DLD1 (cell line): ENCODE results near the gene RAET1G.
"Not testable (repeated sequence)": the region's sequence is repeated elsewhere in the genome, so short reads cannot be mapped to it uniquely, and the experiment has no call there.

Experiments
- in situ Hi-C: cut with HindIII; loops from 2 replicates; pipeline ENCODE4 v1.10.0; 2017; ENCODE audit warnings: low sequenced_read_pairs

RAET1G gene

GRCh38 chr6:149922642-149923326, at the start of gene RAET1G:
RAET1G (minus strand) TSS chr6:149923121; CDS start chr6:149923010, 111 bp downstream.
- in situ Hi-C loops: no loop called here

GRCh38 chr6:149969635-149970034, 46.7 kb upstream of the RAET1G start:
- in situ Hi-C loops: no loop called here

- in situ Hi-C loops: not testable (repeated sequence)
Measured at GRCh38 chr6:149968909-149969308, 46.0 kb upstream of the RAET1G start.

DNA sequence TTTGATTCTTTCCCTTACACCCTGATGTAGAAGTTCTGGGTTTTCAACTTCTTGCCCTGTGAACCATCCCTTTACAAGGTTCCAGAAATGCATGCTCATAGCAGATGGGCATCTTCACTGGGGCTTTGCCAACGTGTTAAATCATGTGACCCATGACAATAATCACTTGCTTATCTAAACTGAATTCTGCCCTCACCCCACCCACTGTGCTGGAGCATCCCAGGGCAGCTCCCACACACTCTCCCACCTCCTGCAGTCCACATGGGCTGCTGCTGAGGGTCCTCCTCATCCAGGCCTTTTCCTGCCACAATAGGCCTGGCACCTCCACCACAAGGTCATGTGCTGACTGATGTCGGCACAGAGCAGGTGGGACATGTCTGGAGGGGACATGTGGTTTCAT, 45.1 kb upstream of the RAET1G start:
- in situ Hi-C loops: not testable (repeated sequence)

- in situ Hi-C loops: no loop called here
Measured at GRCh38 chr6:149967591-149967990, 44.7 kb upstream of the RAET1G start.

DNA sequence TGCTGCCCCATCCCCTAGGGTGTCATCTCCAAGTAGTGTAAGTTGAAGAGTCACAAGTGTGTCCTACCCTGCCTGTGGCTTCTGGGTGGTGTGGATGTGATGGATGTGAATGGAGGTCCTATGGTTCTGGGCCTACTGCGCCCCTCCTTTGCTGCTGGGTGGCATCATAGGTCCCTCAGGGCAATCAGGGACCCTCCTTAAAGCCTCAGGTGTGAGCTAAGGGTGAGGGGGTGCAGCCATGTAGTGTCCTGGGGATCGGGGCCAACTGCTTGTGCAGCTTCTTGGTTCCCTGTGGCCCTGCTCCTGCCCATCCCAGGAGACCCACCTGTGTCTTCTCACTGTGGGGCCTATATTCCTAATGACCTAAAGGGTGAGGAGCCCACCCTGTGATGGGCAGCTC, 43.4 kb upstream of the RAET1G start:
- in situ Hi-C loops: not testable (repeated sequence)

GRCh38 chr6:149965194-149966020, 42.5 kb upstream of the RAET1G start:
- in situ Hi-C loops: no loop called here

GRCh38 chr6:149964308-149965193, 41.6 kb upstream of the RAET1G start:
- in situ Hi-C loops: no loop called here

DNA sequence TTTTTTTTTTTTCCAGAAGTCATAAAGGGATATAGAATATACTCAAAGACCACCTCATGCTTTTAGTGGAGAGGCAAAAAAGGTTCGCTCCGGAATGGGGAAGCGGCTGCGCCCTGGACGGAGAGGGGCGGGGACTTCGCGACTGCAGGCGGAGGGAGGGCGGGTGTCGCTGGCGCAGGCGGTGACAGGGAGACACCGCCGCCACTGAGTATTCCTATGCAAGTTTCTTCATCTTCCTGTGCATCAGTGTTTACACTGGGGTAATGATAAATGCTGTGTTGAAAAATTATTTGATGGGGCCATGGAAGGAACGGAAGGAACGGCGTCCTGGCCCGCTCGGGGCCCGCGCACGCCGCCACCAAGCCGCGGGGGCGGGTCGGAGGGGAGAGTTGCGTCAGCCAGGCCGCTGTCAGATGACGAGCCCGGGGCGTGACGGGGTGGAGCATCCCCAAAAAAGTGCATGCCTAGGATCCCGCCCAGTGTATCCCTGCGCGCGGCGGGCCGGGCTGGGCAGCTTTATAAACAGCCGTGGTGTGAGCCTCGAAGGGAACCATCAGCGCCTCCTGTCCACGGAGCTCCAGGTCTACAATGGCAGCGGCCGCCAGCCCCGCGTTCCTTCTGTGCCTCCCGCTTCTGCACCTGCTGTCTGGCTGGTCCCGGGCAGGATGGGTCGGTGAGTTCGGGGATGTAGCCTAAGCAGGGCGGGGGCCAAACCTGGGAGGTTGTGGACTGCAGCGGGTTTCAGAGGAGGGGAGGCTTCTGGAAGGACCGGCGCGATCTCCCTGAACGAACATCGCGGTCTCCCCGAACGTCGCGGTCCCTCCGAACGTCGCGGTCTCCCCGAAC, 40.8 kb upstream of the RAET1G start, which contains the start of gene ULBP1:
ULBP1 (plus strand) TSS at position 482 of the 846 bp plus-strand sequence; CDS start at position 589, 107 bp downstream.
- in situ Hi-C loops: no loop called here

DNA sequence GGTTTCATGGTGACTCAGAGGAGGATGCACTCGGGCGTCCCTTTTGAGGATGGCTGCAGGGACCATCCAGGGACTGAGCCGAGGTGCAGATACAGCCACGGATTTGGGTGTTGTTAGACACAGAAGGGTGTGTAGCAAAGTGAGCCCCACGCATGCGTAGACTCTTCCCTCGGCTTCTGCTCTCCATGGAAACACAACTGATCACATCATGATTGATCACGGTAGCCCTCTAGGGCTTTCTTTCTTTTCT, 40.2 kb upstream of the RAET1G start:
- in situ Hi-C loops: no loop called here

DNA sequence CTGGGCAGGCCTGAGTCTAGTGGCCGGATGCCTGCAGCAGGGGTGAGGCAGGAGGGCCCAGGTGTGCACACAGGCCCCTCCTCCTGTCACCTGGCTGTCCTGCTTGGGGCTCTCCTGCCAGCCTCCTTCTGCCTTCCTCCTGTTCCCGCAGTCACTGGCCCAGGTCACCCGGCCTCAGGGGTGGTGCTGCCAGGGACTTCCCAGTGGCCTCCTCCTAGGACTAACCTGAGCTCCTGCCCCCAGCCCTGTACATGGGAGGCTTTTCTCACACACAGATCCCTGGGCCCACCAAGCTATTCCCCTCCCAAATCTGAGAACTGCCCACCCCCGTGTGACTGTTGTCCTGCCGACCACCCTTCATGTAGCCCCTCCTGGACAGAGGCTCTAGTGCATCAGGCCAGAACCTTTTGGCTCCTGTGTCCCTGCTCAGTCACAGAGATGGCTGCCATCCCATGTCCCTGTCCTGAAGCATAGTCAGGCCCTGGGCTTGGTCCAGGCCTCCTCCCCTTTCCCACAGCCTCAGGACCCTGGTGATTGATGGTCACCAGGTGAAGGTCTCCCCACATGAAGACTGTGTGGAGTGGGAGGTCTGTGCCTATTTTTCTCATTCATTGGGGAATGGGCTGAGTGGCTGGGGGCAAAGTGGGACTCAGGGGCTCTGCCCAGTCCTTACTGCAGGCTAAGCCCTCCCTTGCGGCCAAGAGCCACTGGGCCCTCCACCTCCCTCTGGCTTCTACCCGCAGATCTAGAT, 39.7 kb upstream of the RAET1G start:
- in situ Hi-C loops: no loop called here

- in situ Hi-C loops: no loop called here
Measured at GRCh38 chr6:149961728-149962425, 39.0 kb upstream of the RAET1G start.

- in situ Hi-C loops: no loop called here
Measured at GRCh38 chr6:149960488-149960887, 37.6 kb upstream of the RAET1G start.

DNA sequence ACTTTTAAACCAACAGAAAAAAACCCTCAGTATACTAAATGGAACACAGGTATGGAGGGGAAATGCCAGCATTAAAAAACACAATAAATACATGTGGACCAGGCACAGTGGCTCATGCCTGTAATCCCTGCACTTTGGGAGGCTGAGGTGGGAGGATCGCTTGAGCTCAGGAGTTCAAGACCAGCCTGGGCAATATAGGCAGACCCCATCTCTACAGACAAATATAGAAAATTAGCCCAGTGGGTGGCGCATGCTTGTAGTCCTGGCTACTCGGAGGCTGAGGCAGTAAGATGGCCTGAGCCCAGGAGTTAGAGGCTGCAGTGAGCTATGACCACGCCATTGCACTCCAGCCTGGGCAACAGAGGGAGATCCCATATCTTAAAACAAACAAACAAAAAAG, 36.9 kb upstream of the RAET1G start:
- in situ Hi-C loops: not testable (repeated sequence)

DNA sequence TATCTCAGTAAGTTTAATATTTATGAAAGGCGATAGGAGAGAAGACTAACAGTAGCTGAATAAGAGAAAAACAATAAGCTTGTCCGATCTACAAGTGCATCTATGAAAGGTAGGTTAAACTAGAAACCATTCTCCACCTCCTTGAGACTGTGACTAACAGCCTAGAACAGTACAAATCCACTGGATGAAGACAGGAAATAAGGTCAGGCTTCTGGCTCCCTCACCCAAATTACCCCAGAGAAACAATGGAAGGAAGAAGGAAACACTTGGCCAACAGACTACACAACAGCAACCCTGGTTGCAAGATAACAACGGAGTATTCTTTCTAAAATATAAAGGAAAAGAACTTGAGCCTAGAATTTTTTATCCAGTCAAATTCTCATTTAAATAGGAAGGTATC, 35.2 kb upstream of the RAET1G start:
- in situ Hi-C loops: not testable (repeated sequence)

DNA sequence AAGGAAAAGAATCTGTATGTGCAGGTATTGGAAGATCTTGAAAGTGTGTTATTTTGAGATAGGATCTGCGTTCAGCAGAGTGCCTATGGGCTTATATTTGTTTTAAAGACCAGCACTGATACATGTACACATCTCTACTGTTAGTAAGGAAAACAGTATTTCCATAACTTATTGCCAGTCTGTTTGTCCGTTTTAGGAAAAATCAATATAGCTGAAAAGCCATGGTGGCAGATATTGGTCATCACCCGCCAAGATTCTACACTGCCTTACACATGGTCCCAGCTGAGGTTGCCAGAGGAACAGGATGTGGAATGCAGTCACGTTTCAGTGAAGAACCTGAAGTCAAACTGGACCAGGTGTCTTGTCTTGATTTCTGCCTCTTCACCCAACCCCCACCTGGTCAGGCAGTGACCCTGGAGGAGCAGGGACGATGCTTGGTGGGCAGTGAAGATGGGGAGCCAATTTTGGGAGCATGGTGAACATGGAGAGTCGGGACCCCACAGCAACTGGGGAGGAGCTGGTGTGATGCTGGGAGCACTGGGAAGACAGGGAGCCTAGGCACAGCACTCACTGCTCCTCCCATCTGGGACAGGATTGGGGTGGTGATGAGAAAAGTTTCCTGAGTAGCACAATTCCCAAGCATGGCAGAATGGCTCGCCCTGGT, 32.9 kb upstream of the RAET1G start:
- in situ Hi-C loops: not testable (repeated sequence)

DNA sequence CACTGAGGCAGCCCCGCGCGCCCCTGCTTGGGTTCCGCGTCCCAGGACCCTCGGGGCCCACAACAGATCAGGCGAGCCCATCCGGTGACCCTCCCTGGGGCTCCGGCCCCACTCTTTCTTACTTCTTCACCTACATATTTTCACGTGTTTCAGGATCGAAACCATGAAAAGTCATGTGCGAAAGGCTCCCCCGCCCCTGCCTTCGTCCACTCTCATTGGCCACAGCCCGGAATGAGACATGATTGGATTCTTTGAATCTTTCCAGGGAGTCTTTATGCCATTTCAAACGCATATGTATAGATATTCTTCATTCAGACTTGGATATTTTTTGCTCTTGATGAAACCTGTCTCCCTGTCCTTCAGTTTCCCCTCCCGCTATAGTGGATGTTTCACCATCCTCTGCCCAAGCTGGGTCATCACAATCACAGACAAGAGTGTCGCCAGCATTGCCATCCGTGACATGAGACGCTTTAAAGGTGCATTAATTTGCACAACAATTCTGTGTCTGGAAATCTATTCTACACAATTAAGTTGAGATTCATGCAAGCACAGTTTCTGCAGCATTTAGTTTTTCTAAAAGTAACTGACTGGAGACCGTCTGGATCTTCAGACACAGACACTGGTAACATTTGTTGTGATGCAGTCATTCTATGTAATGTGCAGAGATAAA, 32.2 kb upstream of the RAET1G start:
- in situ Hi-C loops: not testable (repeated sequence)

DNA sequence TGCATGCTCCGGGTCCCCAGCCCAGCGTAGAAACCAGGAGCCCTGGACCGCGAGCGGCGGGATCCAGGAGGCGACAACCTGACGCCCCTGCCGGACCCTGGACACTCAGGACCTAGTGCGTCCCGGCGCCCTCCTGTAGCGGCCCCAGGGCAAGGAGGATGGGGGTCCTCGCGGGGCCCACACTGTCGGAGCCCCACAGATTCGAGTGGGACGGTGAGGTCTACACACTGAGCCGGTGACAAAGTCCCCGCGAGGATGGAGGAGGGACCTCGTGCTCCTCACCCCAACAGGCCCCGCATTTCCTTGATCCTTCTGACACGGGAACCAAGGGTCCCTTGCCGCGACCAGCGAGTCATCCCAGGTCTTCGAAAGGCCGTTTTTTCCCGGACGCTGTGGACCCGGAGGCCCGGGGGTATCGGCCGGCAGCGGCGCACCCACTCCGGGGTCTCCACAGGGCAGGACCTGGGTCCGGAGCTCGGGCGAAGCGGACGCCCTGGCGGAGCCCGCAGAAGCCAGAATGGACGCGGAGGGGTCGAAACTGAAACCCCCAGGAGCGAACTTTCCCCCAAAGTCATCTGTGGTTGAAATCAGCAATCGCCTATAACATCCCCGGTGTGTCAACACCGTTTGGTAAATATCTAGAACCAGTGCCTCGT, 31.5 kb upstream of the RAET1G start:
- in situ Hi-C loops: not testable (repeated sequence)
